RWPE2 (cell line): ENCODE measurements around the gene TLE3.
"Not testable (repeated sequence)": the region's sequence is repeated elsewhere in the genome, so short reads cannot be mapped to it uniquely, and the experiment has no call there.

Experiments
- ATAC-seq: fragments of 200-7000 bp; cut with Tn5 transposase; 3 replicates; pipeline ENCODE4 v1.9.1; 2021; ENCODE audit warnings: low read depth
- DNase-seq: peaks from one replicate; pipeline ENCODE4 v3.0.0-alpha.2; 2020; ENCODE audit warnings: low spot score
- H3K27ac ChIP-seq: fragments of 450-650 bp; 2 replicates; pipeline ENCODE4 v1.5.1; 2017; ENCODE audit warnings: mild to moderate bottlenecking; ENCODE audit not compliant: poor library complexity, severe bottlenecking
- H3K27me3 ChIP-seq: fragments of 250-450 bp; sonication (Bioruptor Pico); 2 replicates; pipeline ENCODE4 v1.5.1; 2021; ENCODE audit warnings: mild to moderate bottlenecking, moderate library complexity; ENCODE audit not compliant: insufficient read depth, poor library complexity, severe bottlenecking
- H3K36me3 ChIP-seq: fragments of 250-450 bp; sonication (Bioruptor Pico); 2 replicates; pipeline ENCODE4 v1.5.1; 2020; ENCODE audit warnings: low read depth, mild to moderate bottlenecking, moderate library complexity
- H3K4me1 ChIP-seq: fragments of 250-450 bp; sonication (Bioruptor Pico); 2 replicates; pipeline ENCODE4 v1.5.1; 2021; ENCODE audit warnings: mild to moderate bottlenecking, moderate library complexity; ENCODE audit not compliant: insufficient read depth, poor library complexity, severe bottlenecking
- H3K4me3 ChIP-seq: fragments of 250-450 bp; sonication (Bioruptor Pico); 2 replicates; pipeline ENCODE4 v1.5.1; 2021; ENCODE audit warnings: mild to moderate bottlenecking, moderate library complexity; ENCODE audit not compliant: severe bottlenecking
- H3K9me3 ChIP-seq: fragments of 250-450 bp; sonication (Bioruptor Pico); 2 replicates; pipeline ENCODE4 v1.5.1; 2021; ENCODE audit warnings: mild to moderate bottlenecking, moderate library complexity; ENCODE audit not compliant: severe bottlenecking
- CTCF ChIP-seq: fragments of 450-650 bp; IDR thresholded peaks from one replicate; pipeline ENCODE4 v1.5.1; 2017; ENCODE audit warnings: mild to moderate bottlenecking, moderate library complexity; ENCODE audit not compliant: poor library complexity, severe bottlenecking

The TLE3 gene

GRCh38 chr15:70118599-70118998 lies 20.9 kb upstream of the TLE3 start:
- no peaks in the 10 kb centered on the region for H3K4me1 ChIP-seq
- no peak overlapping the region for H3K27ac ChIP-seq
- no peaks in the 10 kb centered on the region for H3K36me3 ChIP-seq
- ATAC-seq (no peak), DNase-seq (no peak)
- TF ChIP-seq CTCF, result no peak
- H3K9me3 ChIP-seq, result no peaks in the 10 kb centered on the region
- H3K4me3 ChIP-seq, result no peak overlapping the region
- H3K27me3 ChIP-seq, result no peaks in the 10 kb centered on the region

- H3K36me3 ChIP-seq, result no peaks in the 10 kb centered on the region
- ATAC-seq (no peak), DNase-seq (no peak)
- H3K4me3 ChIP-seq, result no peak overlapping the region
- H3K9me3 ChIP-seq, result no peaks in the 10 kb centered on the region
- H3K27ac ChIP-seq, result no peak overlapping the region
- H3K4me1 ChIP-seq, result no peaks in the 10 kb centered on the region
- H3K27me3 ChIP-seq, result no peaks in the 10 kb centered on the region
- TF ChIP-seq CTCF, result no peak
Measured at GRCh38 chr15:70116317-70116716, 18.6 kb upstream of the TLE3 start.

- Histone ChIP-seq H3K4me1 (no peaks in the 10 kb centered on the region), H3K27ac (no peak overlapping the region), H3K27me3 (no peaks in the 10 kb centered on the region), H3K9me3 (no peaks in the 10 kb centered on the region), H3K36me3 (no peaks in the 10 kb centered on the region), H3K4me3 (no peak overlapping the region)
- no peak for TF ChIP-seq CTCF
- peak; percentile 23; the same call in 1 of the 3 replicates for ATAC-seq
- no peak for DNase-seq
Measured at GRCh38 chr15:70114221-70114620, 16.5 kb upstream of the TLE3 start.

GRCh38 chr15:70113304-70113700 lies 15.6 kb upstream of the TLE3 start:
- Histone ChIP-seq H3K27me3 (no peaks in the 10 kb centered on the region), H3K27ac (no peak overlapping the region), H3K9me3 (no peaks in the 10 kb centered on the region), H3K4me1 (no peaks in the 10 kb centered on the region), H3K4me3 (no peak overlapping the region), H3K36me3 (no peaks in the 10 kb centered on the region)
- DNase-seq (no peak), ATAC-seq (no peak)
- no peak for TF ChIP-seq CTCF

- H3K9me3 ChIP-seq, H3K27me3 ChIP-seq, H3K4me1 ChIP-seq, DNase-seq, H3K4me3 ChIP-seq, H3K36me3 ChIP-seq, ATAC-seq, H3K27ac ChIP-seq: not testable (repeated sequence)
Measured at GRCh38 chr15:70112572-70113303, 15.0 kb upstream of the TLE3 start.
